Endothelial cell of umbilical vein (primary cell): ENCODE results near the gene PTRH1. TPM values are rescaled to one million over a fixed set of nuclear protein-coding genes. Genes with fewer than 3 reads are reported as not detected.

Experiments used
- BruUV-seq: library from RNA; stranded (reverse); fragments of 400-500 nt; replicated peaks from 2 replicates; lab custom pipeline; 2021; lab: Mats Ljungman, UMichigan
- CTCF ChIA-PET: fragments of 300-600, 350-600 bp; sonication (Branson Sonifier 250); formaldehyde crosslinking; loops from one replicate; lab custom pipeline; 2021; ENCODE audit warnings: antibody characterized with exemption, inconsistent platforms; lab: Charles Lee
- POLR2A ChIA-PET: fragments of 300-600, 350-600 bp; sonication (Branson Sonifier 250); formaldehyde crosslinking; loops from one replicate; lab custom pipeline; 2021; ENCODE audit warnings: antibody characterized with exemption, inconsistent platforms; lab: Charles Lee
- DNase-seq: peaks from one replicate; pipeline ENCODE4 v3.0.0-alpha.2; 2011; ENCODE audit warnings: low read depth, low spot score
- FAIRE-seq: peaks from 2 replicates; lab custom pipeline; 2011; peaks lifted over from hg19 to GRCh38; lab: Jason Lieb, UNC
- H2AFZ ChIP-seq: 2 replicates; pipeline ENCODE4 v1.6.0; 2012; ENCODE audit warnings: low read depth, low read length, control low read depth, inconsistent platforms
- H3K27ac ChIP-seq: 2 replicates; pipeline ENCODE4 v1.5.1; 2011; ENCODE audit warnings: low read depth, mild to moderate bottlenecking, control low read depth, low read length, moderate library complexity; ENCODE audit not compliant: insufficient read depth
- H3K27me3 ChIP-seq, 2 experiments: 2 replicates each; pipeline versions ENCODE4 v1.6.0 to v1.6.1; 2011; ENCODE audit warnings: low read length in 2 of 2, mixed read lengths in 1 of 2; ENCODE audit not compliant: control insufficient read depth in 2 of 2, insufficient read depth in 2 of 2
- H3K36me3 ChIP-seq, 2 experiments: 2 replicates in 1 of 2; 3 replicates in 1 of 2; pipeline ENCODE4 v1.5.1; 2011; ENCODE audit warnings: low read length in 2 of 2, mild to moderate bottlenecking in 1 of 2, moderate library complexity in 1 of 2; ENCODE audit not compliant: control insufficient read depth in 2 of 2, insufficient read depth in 2 of 2; ENCODE audit errors: extremely low read depth in 1 of 2
- H3K4me1 ChIP-seq: 3 replicates; pipeline ENCODE4 v1.5.1; 2011; ENCODE audit warnings: mild to moderate bottlenecking, low read length; ENCODE audit not compliant: control insufficient read depth, insufficient read depth; ENCODE audit errors: extremely low read depth
- H3K4me2 ChIP-seq: 2 replicates; pipeline ENCODE4 v1.6.1; 2011; ENCODE audit warnings: low read length, control low read depth, mixed read lengths; ENCODE audit not compliant: insufficient read depth
- H3K4me3 ChIP-seq, 3 experiments: fragments of 200-600 bp in 1 of 3; sonication (generic), shearing (Covaris generic) in 1 of 3; replicated peaks in 1 of 3; 2 replicates each; pipeline ENCODE4 v1.5.1; 2011 to 2016; ENCODE audit warnings: control low read depth in 3 of 3, low read length in 3 of 3, mild to moderate bottlenecking in 2 of 3, inconsistent platforms in 1 of 3, low read depth in 1 of 3, moderate library complexity in 1 of 3; ENCODE audit not compliant: insufficient read depth in 1 of 3
- H3K79me2 ChIP-seq: 2 replicates; pipeline ENCODE4 v1.6.0; 2012; ENCODE audit warnings: low read length, inconsistent platforms; ENCODE audit not compliant: control insufficient read depth, insufficient read depth
- H3K9ac ChIP-seq: replicated peaks from 2 replicates; pipeline ENCODE3; 2011; ENCODE audit warnings: low read length, control low read depth; ENCODE audit not compliant: insufficient read depth; ENCODE audit errors: extremely low read depth
- H3K9me1 ChIP-seq: replicated peaks from 3 replicates; pipeline ENCODE4 v1.6.0; 2011; ENCODE audit warnings: mild to moderate bottlenecking, low read length; ENCODE audit not compliant: control insufficient read depth, insufficient read depth; ENCODE audit errors: extremely low read depth
- H3K9me3 ChIP-seq: replicated peaks from 2 replicates; pipeline ENCODE4 v1.5.1; 2012; ENCODE audit warnings: low read length, inconsistent platforms; ENCODE audit not compliant: control insufficient read depth, insufficient read depth
- H4K20me1 ChIP-seq: replicated peaks from 2 replicates; pipeline ENCODE3; 2011; ENCODE audit warnings: mild to moderate bottlenecking, low read length; ENCODE audit not compliant: control insufficient read depth, insufficient read depth; ENCODE audit errors: extremely low read depth
- CTCF ChIP-seq, 2 donors: IDR thresholded peaks; 1 replicate in 1 of 2; 2 replicates in 1 of 2; pipeline ENCODE4 v1.5.1; 2011; ENCODE audit warnings: low read length in 2 of 2, mild to moderate bottlenecking in 2 of 2, moderate library complexity in 2 of 2, control low read depth in 1 of 2, inconsistent platforms in 1 of 2, low read depth in 1 of 2; ENCODE audit not compliant: insufficient read depth in 1 of 2; ENCODE audit errors: extremely low read depth in 1 of 2
- EZH2 ChIP-seq: IDR thresholded peaks from 2 replicates; pipeline ENCODE4 v1.6.1; 2012; ENCODE audit warnings: borderline replicate concordance, low read depth, mild to moderate bottlenecking, moderate library complexity, low read length, inconsistent platforms; ENCODE audit not compliant: severe bottlenecking
- FOS ChIP-seq: IDR thresholded peaks from 2 replicates; pipeline ENCODE4 v1.6.1; 2011; ENCODE audit warnings: mild to moderate bottlenecking, low read length, moderate library complexity, borderline replicate concordance; ENCODE audit not compliant: insufficient read depth
- GATA2 ChIP-seq: IDR thresholded peaks from 2 replicates; pipeline ENCODE4 v1.7.0; 2011; ENCODE audit warnings: low read depth, mild to moderate bottlenecking, moderate library complexity, mixed read lengths, low read length; ENCODE audit not compliant: insufficient read length, insufficient read depth
- JUN ChIP-seq: IDR thresholded peaks from 2 replicates; pipeline ENCODE4 v1.6.1; 2011; ENCODE audit warnings: borderline replicate concordance, low read depth; ENCODE audit not compliant: insufficient read length, insufficient read depth
- MAX ChIP-seq: IDR thresholded peaks from 2 replicates; pipeline ENCODE4 v1.6.1; 2011; ENCODE audit not compliant: insufficient read depth, insufficient read length
- MYC ChIP-seq: IDR thresholded peaks from one replicate; pipeline ENCODE4 v1.6.1; 2011; ENCODE audit warnings: mild to moderate bottlenecking, low read depth, low read length
- POLR2A ChIP-seq: IDR thresholded peaks from 2 replicates; pipeline ENCODE4 v1.6.1; 2012; ENCODE audit warnings: low read depth, mild to moderate bottlenecking, control low read depth, low read length
- POLR2AphosphoS5 ChIP-seq: IDR thresholded peaks from 2 replicates; pipeline ENCODE4 v1.6.1; 2012; ENCODE audit warnings: low read depth, mild to moderate bottlenecking, control low read depth, low read length, moderate library complexity; ENCODE audit not compliant: insufficient read depth
- dilution Hi-C: fragments of 300-500 bp; cut with MboI; formaldehyde crosslinking; loops from one replicate; pipeline ENCODE4 v1.15.0; 2019; ENCODE audit warnings: low sequenced_read_pairs; ENCODE audit not compliant: extremely low pct_ligation_motif_present
- intact Hi-C: fragments of 100-400 bp; cut with micrococcal nuclease; formaldehyde crosslinking; loops from one replicate; pipeline ENCODE4 v1.10.0; 2022
- polyA plus RNA-seq, 4 experiments: library from polyadenylated mRNA; depleted of rRNA in 3 of 4; stranded (reverse) in 3 of 4; unstranded in 1 of 4; fragments of >200 nt; gene quantifications; 2 replicates each; pipeline versions ENCODE4 v1.2.1 to v1.2.3, GENCODE V29; 2011 to 2012; ENCODE audit warnings: missing spikeins in 1 of 4
- total RNA-seq: library from RNA; stranded (reverse); gene quantifications from 2 replicates; pipeline ENCODE4 v1.2.3, GENCODE V29; 2021

PTRH1 gene
- total and polyA plus RNA-seq, 2 donors (not counting 3 experiments of a cell fraction or from before 2014, with no cell fraction given) = 25.1 to 52.2 TPM

DNA sequence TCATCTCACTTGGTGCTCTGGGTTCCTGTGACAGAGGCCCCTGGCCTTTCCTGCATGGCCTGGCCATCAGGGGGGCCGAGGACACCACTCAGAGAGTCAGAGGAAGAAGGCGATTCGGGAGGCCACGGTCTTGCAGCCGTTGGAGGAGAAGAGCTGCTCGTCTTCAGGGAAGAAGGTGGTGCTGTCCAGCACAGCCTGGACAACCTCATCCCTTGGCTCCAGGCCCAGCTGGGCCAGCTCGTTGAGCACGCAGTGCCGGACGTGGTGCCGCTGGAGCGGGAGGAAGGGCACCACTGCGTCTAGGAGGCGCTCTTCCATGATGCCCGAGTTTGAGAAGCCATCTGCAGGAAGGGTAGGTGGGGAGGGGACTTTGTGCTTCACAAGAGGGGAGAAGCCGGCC lies 16.5 kb upstream of the PTRH1 start:
- ChIA-PET CTCF (interaction anchor here (1.5 kb wide), 1 partner anchor 143 kb away, joined by 4 read pairs; no protein-coding TSS in a partner anchor), POLR2A (interaction anchor here (0.5 kb wide), 1 partner anchor 25 kb away, joined by 5 read pairs; no protein-coding TSS in a partner anchor)
- H3K9me1 ChIP-seq = no peaks in the 10 kb centered on the region
- peaks cover 0 to 12% of the 10 kb centered on the region in 2 experiments for H3K36me3 ChIP-seq
- H3K27ac ChIP-seq = no peak overlapping the region
- DNase-seq (no peak), FAIRE-seq (no peak)
- BruUV-seq = no TSS peak
- H3K9ac ChIP-seq = no peak overlapping the region
- H3K79me2 ChIP-seq = peaks cover 2% of the 10 kb centered on the region
- H3K27me3 ChIP-seq = no peaks in the 10 kb centered on the region
- no peaks in the 10 kb centered on the region for H4K20me1 ChIP-seq
- dilution Hi-C loops (no loop called here), intact Hi-C loops (no loop called here)
- no peak overlapping the region for H3K4me3 ChIP-seq
- no peak overlapping the region for H3K4me2 ChIP-seq
- peaks cover 12% of the 10 kb centered on the region for H3K4me1 ChIP-seq
- no peaks in the 10 kb centered on the region for H3K9me3 ChIP-seq
- TF ChIP-seq MAX (no peak), CTCF (IDR thresholded peaks at IDR 0.05; ENCODE audit: extremely low read depth in 1 of 2, insufficient read depth in 1 of 2, low read depth in 1 of 2, low read length in 2 of 2) (no peak), MYC (no peak), GATA2 (no peak), POLR2AphosphoS5 (no peak), EZH2 (no peak), POLR2A (no peak), JUN (no peak), FOS (no peak)
- H2AFZ ChIP-seq = no peak overlapping the region
